CD8-positive, alpha-beta memory T cell (primary cell): ENCODE results near the gene PIK3R6. TPM values are rescaled to one million over a fixed set of nuclear protein-coding genes. Genes with fewer than 3 reads are reported as not detected.

ENCODE experiments used
- CTCF ChIA-PET: fragments of 350-600 bp; sonication (Branson Sonifier 250); formaldehyde crosslinking; loops from one replicate; lab custom pipeline; 2021; ENCODE audit warnings: antibody characterized with exemption; lab: Charles Lee
- POLR2A ChIA-PET: fragments of 350-600 bp; sonication (Branson Sonifier 250); formaldehyde crosslinking; loops from one replicate; lab custom pipeline; 2021; ENCODE audit warnings: antibody characterized with exemption; lab: Charles Lee
- DNase-seq, 5 donors: peaks; one replicate each; pipeline versions ENCODE4 v3.0.0 to v3.0.0-alpha.2; 2020 to 2022; ENCODE audit warnings: mixed read lengths in 1 of 5
- H3K27ac ChIP-seq: one replicate; pipeline ENCODE4 v1.7.0; 2013; ENCODE audit warnings: low read depth, mild to moderate bottlenecking, low read length, moderate library complexity
- H3K27me3 ChIP-seq: 2 replicates; pipeline ENCODE4 v1.7.0; 2013; ENCODE audit warnings: low read length, mild to moderate bottlenecking; ENCODE audit not compliant: insufficient read depth, poor library complexity, severe bottlenecking
- H3K36me3 ChIP-seq: 2 replicates; pipeline ENCODE4 v1.7.0; 2013; ENCODE audit warnings: mild to moderate bottlenecking, low read length, moderate library complexity; ENCODE audit not compliant: insufficient read depth
- H3K4me1 ChIP-seq: 2 replicates; pipeline ENCODE4 v1.7.0; 2013; ENCODE audit warnings: mild to moderate bottlenecking, low read length, moderate library complexity; ENCODE audit not compliant: insufficient read depth
- H3K4me3 ChIP-seq: 2 replicates; pipeline ENCODE4 v1.7.0; 2013; ENCODE audit warnings: mild to moderate bottlenecking, low read length
- H3K9me3 ChIP-seq: 2 replicates; pipeline ENCODE4 v1.7.0; 2013; ENCODE audit warnings: mild to moderate bottlenecking, low read length
- H3K27ac Mint-ChIP-seq, 8 donors: one replicate each; pipeline ENCODE4 v1.8.0; 2020 to 2021; ENCODE audit warnings: mixed read lengths in 8 of 8, mild to moderate bottlenecking in 6 of 8, inconsistent platforms in 3 of 8, moderate library complexity in 3 of 8
- H3K27me3 Mint-ChIP-seq, 2 donors: one replicate each; pipeline ENCODE4 v1.8.0; 2020 to 2021; ENCODE audit warnings: mixed read lengths in 2 of 2, mild to moderate bottlenecking in 1 of 2, moderate library complexity in 1 of 2
- H3K36me3 Mint-ChIP-seq, 3 donors: one replicate each; pipeline ENCODE4 v1.8.0; 2020 to 2021; ENCODE audit warnings: mixed read lengths in 3 of 3, inconsistent platforms in 1 of 3, mild to moderate bottlenecking in 1 of 3
- H3K4me1 Mint-ChIP-seq, 3 donors: one replicate each; pipeline ENCODE4 v1.8.0; 2020 to 2021; ENCODE audit warnings: mixed read lengths in 3 of 3, inconsistent platforms in 1 of 3, mild to moderate bottlenecking in 1 of 3
- H3K4me3 Mint-ChIP-seq, 7 donors: one replicate each; pipeline ENCODE4 v1.8.0; 2020 to 2021; ENCODE audit warnings: mixed read lengths in 7 of 7, mild to moderate bottlenecking in 6 of 7, moderate library complexity in 4 of 7, inconsistent platforms in 2 of 7
- H3K9me3 Mint-ChIP-seq, 5 donors: one replicate each; pipeline ENCODE4 v1.8.0; 2020 to 2022; ENCODE audit warnings: mixed read lengths in 5 of 5, mild to moderate bottlenecking in 3 of 5, moderate library complexity in 2 of 5, inconsistent platforms in 1 of 5
- polyA plus RNA-seq: library from polyadenylated mRNA; unstranded; fragments of 300-500 nt; fragmentation: Illumina TruSeq; gene quantifications from one replicate; pipeline ENCODE4 v1.2.3, GENCODE V29; 2021
- total RNA-seq, 2 experiments: library from RNA; stranded (reverse); gene quantifications; one replicate each; pipeline ENCODE4 v1.2.3, GENCODE V29; 2021

Gene PIK3R6, protein sequence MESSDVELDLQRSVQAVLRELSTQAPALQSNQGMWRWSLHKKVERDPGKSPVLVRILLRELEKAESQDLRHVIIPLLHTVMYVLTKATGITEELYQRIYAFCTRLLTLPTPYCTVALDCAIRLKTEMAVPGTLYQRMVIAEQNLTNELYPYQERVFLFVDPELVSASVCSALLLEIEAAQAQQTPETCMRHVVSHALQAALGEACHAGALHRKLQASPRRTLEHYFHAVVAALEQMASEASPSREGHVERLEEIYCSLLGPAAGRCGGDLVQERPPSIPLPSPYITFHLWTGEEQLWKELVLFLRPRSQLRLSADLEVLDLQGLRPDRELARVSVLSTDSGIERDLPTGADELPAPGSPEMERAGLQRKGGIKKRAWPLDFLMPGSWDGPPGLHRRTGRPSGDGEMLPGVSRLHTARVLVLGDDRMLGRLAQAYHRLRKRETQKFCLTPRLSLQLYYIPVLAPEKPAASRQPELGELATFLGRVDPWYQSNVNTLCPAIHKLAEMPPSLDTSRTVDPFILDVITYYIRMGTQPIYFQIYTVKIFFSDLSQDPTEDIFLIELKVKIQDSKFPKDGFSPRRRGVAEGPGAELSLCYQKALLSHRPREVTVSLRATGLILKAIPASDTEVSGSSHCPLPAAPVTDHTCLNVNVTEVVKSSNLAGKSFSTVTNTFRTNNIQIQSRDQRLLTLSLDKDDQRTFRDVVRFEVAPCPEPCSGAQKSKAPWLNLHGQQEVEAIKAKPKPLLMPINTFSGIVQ
- total RNA-seq (under 1 TPM; 0.18 to 0.35 TPM), polyA plus RNA-seq (0.61 TPM)

DNA sequence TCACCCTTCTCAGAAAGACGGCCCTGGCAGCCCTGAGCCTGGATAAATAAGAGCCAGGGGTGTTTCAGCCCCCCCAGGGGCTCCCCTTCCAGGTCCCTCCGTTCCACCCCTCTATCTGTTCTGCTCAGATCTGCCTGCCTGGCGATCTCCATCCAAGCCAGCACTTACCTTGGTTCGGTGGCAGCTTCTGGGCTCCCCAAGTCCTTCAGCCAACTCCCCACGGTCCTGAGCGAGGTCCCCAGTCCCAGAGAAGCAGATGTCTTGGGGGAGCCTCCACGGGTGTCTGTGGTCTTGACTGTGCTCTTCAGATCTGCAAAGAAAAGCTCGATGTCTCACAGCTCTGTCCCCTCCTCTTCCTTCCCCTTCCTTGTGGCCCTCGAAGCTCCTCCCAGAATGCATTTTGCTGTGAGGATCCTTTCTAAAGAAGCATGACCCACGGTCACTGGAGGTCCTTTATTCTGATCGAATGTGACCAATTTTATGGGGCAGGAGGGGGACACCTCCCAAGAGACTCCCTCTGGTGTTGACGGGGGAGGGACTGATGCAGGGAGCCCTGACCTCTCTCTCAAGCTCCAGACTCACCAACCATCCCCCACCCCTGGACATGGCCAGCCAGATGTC, at the start of gene PIK3R6:
PIK3R6 (minus strand) TSS at position 314 of the 621 bp plus-strand sequence. CDS start 17,880 bp downstream, outside the sequence.
- peaks cover 31 to 38% (median 34%) of the 10 kb centered on the region in 3 donors for H3K4me1 Mint-ChIP-seq
- CTCF ChIA-PET, result no interaction called here
- Histone ChIP-seq H3K4me1 (peaks cover 23% of the 10 kb centered on the region), H3K9me3 (no peaks in the 10 kb centered on the region), H3K36me3 (no peaks in the 10 kb centered on the region), H3K27ac (no peak within 1 kb of the TSS), H3K27me3 (no peaks in the 10 kb centered on the region), H3K4me3 (peak within 1 kb of the TSS; percentile 32)
- H3K4me3 Mint-ChIP-seq, result peak within 1 kb of the TSS; percentile 55 to 87 (median 80)
- DNase-seq, result peak in 1 of 5 donors; percentile 9
- no peaks in the 10 kb centered on the region for H3K27me3 Mint-ChIP-seq
- POLR2A ChIA-PET, result no interaction called here
- H3K9me3 Mint-ChIP-seq, result no peaks in the 10 kb centered on the region
- peaks cover 0 to 2% (median 0%) of the 10 kb centered on the region in 3 donors for H3K36me3 Mint-ChIP-seq
- H3K27ac Mint-ChIP-seq, result peak within 1 kb of the TSS; percentile 26 to 90 (median 72)

DNA sequence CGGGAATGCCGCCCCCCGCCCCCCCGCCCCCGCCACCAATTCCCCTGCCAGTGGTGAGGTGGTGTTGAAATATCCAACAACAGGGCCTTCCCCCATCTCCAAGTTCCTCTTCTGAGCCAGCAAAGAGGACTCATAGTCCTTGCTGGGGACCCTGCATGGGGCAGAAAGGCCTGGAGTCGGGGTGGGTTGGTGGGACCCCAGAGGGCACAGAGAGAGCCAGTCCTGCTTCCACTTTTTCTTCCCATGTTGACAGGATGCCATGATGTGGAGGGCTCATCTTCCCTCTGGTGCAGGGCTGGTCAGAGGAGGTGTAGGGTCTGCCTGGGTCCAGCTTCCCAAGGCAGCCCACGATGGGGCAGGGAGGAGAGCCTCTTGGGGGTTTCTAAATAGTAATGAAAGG, 49.0 kb upstream of the PIK3R6 start:
- no peak for DNase-seq
- no peaks in the 10 kb centered on the region for H3K9me3 ChIP-seq
- H3K27me3 ChIP-seq, result no peaks in the 10 kb centered on the region
- H3K27ac Mint-ChIP-seq, result peak overlapping the region in 6 of 8 donors; percentile 55 to 88 (median 64)
- H3K36me3 Mint-ChIP-seq, result peaks cover 6 to 68% (median 17%) of the 10 kb centered on the region in 3 donors
- H3K4me3 ChIP-seq, result no peak overlapping the region
- H3K4me3 Mint-ChIP-seq, result no peak overlapping the region
- peaks cover 46 to 75% (median 60%) of the 10 kb centered on the region in 3 donors for H3K4me1 Mint-ChIP-seq
- no peak overlapping the region for H3K27ac ChIP-seq
- peaks cover 17% of the 10 kb centered on the region for H3K36me3 ChIP-seq
- CTCF ChIA-PET, result no interaction called here
- POLR2A ChIA-PET, result interaction anchor here (0.7 kb wide), 1 partner anchor 23 kb away, joined by 3 read pairs; no protein-coding TSS in a partner anchor
- peaks cover 0 to 4% (median 0%) of the 10 kb centered on the region in 5 donors for H3K9me3 Mint-ChIP-seq
- H3K27me3 Mint-ChIP-seq, result no peaks in the 10 kb centered on the region
- H3K4me1 ChIP-seq, result peaks cover 7% of the 10 kb centered on the region

DNA sequence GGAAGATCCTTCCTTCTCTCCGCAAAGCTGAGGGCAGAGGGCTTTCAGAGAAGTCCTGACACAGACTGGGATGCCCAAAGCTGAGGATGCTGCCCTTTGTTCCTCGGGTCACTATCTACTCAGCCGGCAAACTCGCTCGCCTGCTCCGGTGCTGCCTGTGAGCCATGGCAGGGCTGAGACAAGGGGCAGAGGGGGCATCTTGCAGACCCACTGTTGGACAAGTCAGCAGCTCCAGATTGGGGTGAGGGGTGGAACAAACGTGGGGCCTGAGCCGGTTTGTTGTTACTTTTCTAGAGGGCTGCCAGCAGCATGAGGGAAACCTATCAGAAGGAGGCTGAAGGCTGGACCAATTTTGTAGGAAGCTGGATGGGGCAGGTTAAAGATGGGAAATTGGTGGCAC, 47.1 kb upstream of the PIK3R6 start:
- POLR2A ChIA-PET, result no interaction called here
- Histone ChIP-seq H3K27ac (no peak overlapping the region), H3K9me3 (no peaks in the 10 kb centered on the region), H3K4me1 (peaks cover 7% of the 10 kb centered on the region), H3K36me3 (peaks cover 34% of the 10 kb centered on the region), H3K27me3 (no peaks in the 10 kb centered on the region), H3K4me3 (no peak overlapping the region)
- H3K4me1 Mint-ChIP-seq, result peaks cover 45 to 75% (median 57%) of the 10 kb centered on the region in 3 donors
- peaks cover 6 to 81% (median 20%) of the 10 kb centered on the region in 3 donors for H3K36me3 Mint-ChIP-seq
- peak overlapping the region in 2 of 7 donors; percentile 39 to 47 for H3K4me3 Mint-ChIP-seq
- CTCF ChIA-PET, result interaction anchor here (0.9 to 1.1 kb wide), 2 partner anchors 28 to 129 kb away, joined by 3 read pairs; no protein-coding TSS in a partner anchor
- H3K27me3 Mint-ChIP-seq, result no peaks in the 10 kb centered on the region
- no peak for DNase-seq
- H3K27ac Mint-ChIP-seq, result peak overlapping the region in 6 of 8 donors; percentile 43 to 81 (median 66)
- H3K9me3 Mint-ChIP-seq, result peaks cover 0 to 4% (median 0%) of the 10 kb centered on the region in 5 donors

DNA sequence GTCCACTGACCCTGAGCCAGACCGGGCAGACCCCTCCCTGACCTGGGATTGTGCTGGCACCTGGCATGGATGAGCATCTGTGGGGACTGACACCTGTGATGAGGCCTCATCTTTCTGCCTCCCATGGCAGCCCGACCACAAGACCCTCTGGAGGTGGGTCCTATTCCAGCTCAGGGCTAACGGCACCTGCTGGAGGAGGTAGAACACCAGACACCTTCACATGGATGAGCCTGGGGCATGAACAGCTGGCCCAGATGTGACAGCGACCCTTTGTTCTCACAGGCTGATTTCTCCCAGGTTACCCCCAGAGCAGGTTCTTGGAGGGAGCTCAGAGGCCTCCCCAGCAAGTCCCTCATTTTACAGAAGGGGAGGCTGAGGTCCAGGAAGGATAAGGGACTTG, 46.4 kb upstream of the PIK3R6 start:
- no peak for DNase-seq
- H3K27me3 ChIP-seq, result no peaks in the 10 kb centered on the region
- H3K4me3 ChIP-seq, result no peak overlapping the region
- ChIA-PET CTCF (interaction anchor here (1.0 kb wide), 1 partner anchor 84 kb away, joined by 3 read pairs; no protein-coding TSS in a partner anchor), POLR2A (no interaction called here)
- Mint-ChIP-seq H3K4me1 (peaks cover 38 to 68% (median 51%) of the 10 kb centered on the region in 3 donors), H3K36me3 (peaks cover 2 to 80% (median 14%) of the 10 kb centered on the region in 3 donors), H3K27me3 (no peaks in the 10 kb centered on the region), H3K27ac (peak overlapping the region in 3 of 8 donors; percentile 17 to 75 (median 70)), H3K9me3 (peaks cover 0 to 4% (median 0%) of the 10 kb centered on the region in 5 donors), H3K4me3 (peak overlapping the region in 1 of 7 donors; percentile 34)
- peaks cover 39% of the 10 kb centered on the region for H3K36me3 ChIP-seq
- H3K4me1 ChIP-seq, result peaks cover 7% of the 10 kb centered on the region
- no peaks in the 10 kb centered on the region for H3K9me3 ChIP-seq
- H3K27ac ChIP-seq, result no peak overlapping the region

DNA sequence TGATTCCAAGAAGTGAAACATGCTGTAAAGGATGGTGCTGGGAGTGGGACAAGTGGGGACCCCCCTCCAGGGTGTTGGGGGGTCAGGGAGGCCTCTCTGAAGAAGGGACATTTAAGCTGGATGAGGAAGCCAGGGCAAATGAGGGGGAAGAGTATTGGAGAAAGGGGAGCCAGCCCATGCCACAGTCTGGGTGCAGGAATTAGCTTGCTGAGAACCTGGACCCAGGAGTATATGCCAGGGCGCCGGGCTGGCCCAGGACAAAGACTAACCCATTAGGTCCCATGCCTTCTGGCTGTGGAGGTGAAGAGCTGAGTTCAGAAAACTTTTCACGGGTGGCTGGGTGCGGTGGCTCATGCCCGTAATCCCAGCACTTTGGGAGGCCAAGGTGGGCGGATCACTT, 45.6 kb upstream of the PIK3R6 start:
- H3K4me3 Mint-ChIP-seq, result no peak overlapping the region
- Histone ChIP-seq H3K4me1 (peaks cover 7% of the 10 kb centered on the region), H3K27me3 (no peaks in the 10 kb centered on the region), H3K27ac (no peak overlapping the region), H3K36me3 (peaks cover 42% of the 10 kb centered on the region), H3K9me3 (no peaks in the 10 kb centered on the region), H3K4me3 (no peak overlapping the region)
- ChIA-PET POLR2A (interaction anchor here (0.6 to 1.3 kb wide), 3 partner anchors 10 to 51 kb away, joined by 3 to 4 read pairs (median 4); no protein-coding TSS in a partner anchor), CTCF (interaction anchor here (1.0 kb wide), 1 partner anchor 85 kb away, joined by 3 read pairs; no protein-coding TSS in a partner anchor)
- H3K27me3 Mint-ChIP-seq, result no peaks in the 10 kb centered on the region
- peaks cover 32 to 63% (median 54%) of the 10 kb centered on the region in 3 donors for H3K4me1 Mint-ChIP-seq
- peak overlapping the region in 6 of 8 donors; percentile 33 to 83 (median 72) for H3K27ac Mint-ChIP-seq
- H3K36me3 Mint-ChIP-seq, result peaks cover 8 to 82% (median 17%) of the 10 kb centered on the region in 3 donors
- no peak for DNase-seq
- H3K9me3 Mint-ChIP-seq, result peaks cover 0 to 3% (median 0%) of the 10 kb centered on the region in 5 donors

DNA sequence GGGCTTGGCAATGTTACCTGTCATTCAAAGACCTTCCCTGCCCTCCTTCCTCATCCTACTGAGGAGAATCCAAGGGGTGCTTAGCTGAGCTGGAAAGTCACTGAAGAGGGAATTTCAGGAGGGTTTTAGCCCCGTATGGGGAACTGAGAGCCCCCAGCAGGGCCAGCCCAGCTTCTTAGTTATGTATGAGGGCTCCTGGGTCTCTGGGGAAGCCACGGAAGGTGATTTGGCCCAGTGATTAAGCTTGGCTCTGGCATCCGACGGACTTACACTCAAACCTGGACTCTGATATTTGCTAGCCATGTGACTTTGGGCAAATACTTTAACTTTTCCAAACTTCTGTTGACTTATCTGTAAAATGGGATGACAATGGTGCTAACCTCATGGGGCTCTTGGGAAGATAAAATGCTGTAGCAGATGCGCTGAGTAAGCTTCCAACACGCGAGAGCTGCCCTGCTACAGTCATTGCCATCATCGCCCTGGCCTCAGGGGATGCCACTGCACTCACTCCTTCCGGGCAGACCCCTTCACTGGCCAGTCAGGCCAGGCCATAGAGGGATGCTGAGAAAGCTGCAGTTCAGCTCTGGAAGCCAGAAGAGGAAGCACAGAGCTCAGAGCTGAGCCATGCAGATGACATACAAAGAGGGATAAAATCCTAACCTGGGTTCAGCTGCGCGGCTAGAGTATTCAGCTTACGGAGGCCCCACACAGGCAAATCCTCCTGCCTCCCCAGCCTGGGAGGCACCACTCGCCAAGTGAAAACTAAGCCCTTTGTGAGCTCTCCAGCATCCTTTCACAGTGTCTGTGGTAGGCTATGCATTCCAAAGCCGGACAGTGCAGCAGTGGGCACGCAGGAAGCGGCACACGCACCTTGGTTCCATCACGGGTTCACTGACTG, 44.9 kb upstream of the PIK3R6 start:
- no peak for DNase-seq
- ChIA-PET POLR2A (interaction anchor here (0.6 to 1.3 kb wide), 3 partner anchors 11 to 51 kb away, joined by 3 to 4 read pairs (median 4); no protein-coding TSS in a partner anchor), CTCF (interaction anchor here (1.0 kb wide), 1 partner anchor 85 kb away, joined by 3 read pairs; no protein-coding TSS in a partner anchor)
- peak overlapping the region in 7 of 8 donors; percentile 32 to 85 (median 72) for H3K27ac Mint-ChIP-seq
- peaks cover 29 to 63% (median 54%) of the 10 kb centered on the region in 3 donors for H3K4me1 Mint-ChIP-seq
- no peaks in the 10 kb centered on the region for H3K9me3 Mint-ChIP-seq
- H3K36me3 Mint-ChIP-seq, result peaks cover 11 to 85% (median 19%) of the 10 kb centered on the region in 3 donors
- H3K4me3 Mint-ChIP-seq, result no peak overlapping the region
- H3K27me3 ChIP-seq, result no peaks in the 10 kb centered on the region
- no peak overlapping the region for H3K4me3 ChIP-seq
- H3K36me3 ChIP-seq, result peaks cover 48% of the 10 kb centered on the region
- no peak overlapping the region for H3K27ac ChIP-seq
- no peaks in the 10 kb centered on the region for H3K27me3 Mint-ChIP-seq
- H3K4me1 ChIP-seq, result peaks cover 7% of the 10 kb centered on the region
- no peaks in the 10 kb centered on the region for H3K9me3 ChIP-seq
